ELF-1 (cell line): ENCODE data around the gene SIRPB1.
"Not testable (repeated sequence)": the region's sequence is repeated elsewhere in the genome, so short reads cannot be mapped to it uniquely, and the experiment has no call there.

Source experiments
- DNase-seq: peaks from one replicate; pipeline ENCODE4 v3.0.0-alpha.2; 2016; ENCODE audit warnings: low read depth, low spot score

Gene SIRPB1

DNA sequence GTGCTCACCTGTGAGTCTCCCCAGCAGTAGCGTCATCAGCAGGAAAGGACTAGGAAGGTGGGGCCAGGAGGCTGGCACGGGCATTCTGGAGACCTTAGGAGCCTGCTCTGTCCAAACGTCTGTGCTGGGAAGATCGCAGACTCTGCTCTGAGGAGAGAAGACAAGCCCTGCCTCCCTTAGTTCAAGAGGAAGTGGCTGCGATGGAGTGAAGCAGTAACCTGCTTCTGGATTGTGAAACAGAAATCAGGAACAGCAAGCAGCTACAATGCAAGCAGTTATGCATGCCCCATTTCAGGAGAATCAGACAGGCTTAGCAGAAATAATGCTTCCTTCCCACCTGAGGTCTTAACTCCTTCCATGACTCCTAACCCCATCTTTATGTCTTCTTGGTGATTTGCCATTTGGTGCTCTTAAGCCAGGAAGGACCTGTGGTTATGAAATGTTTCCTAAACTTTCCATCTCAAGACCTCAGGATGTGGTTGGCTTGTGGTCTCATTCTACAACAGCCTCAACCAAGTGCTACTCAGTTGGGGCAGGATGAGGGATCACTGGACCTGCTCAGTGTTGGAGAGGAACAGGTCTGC is at the start of gene SIRPB1:
SIRPB1 (minus strand) TSS at position 149 of the 584 bp plus-strand sequence; CDS start at position 84, 65 bp downstream.
- no peak for DNase-seq

DNA sequence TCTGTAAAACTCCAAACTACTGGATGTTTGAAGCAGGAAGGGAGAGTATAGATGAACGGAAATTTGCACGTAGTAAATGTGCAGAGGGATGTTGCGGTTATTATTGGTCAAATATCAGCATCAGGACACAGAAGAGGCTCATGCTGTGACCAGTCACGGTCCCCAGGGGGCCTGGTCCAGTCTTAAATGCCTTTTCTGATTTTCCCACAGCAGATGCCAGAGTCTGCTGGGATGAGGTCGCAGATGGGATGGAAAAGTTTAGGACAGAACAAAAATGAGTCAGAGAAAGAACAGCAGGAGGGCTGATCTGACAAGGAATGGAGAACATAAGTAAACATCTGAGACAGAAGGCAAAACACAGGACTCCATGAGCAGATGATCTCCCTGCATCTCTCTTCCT is 49.5 kb upstream of the SIRPB1 start:
- no peak for DNase-seq

DNA sequence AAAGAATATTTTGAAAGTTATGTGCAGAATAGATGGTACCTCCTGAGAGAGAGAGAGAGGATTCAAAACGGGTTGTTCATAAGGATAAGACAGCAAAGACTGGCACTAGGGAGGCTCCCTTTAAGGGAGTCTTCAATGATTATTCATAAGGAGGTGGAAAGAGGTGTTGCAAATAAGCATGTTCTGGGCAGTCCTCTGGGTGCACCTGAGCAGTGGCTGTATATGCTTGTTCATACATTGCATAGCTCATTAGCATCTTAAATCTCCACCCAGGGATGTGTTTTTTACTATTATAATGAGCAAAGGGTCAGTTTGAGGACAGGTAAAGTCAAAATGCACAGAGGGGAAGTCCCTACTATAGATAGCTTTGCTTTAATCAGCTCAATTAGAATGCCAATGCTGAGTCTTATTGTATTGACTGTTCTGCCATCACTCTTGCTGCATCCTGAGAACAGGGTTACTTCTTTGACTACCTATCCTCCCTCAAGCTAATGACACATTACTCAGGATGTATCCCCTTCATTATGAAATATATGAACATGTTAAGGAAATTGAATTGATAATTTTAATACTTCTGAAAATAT is 47.8 kb upstream of the SIRPB1 start:
- DNase-seq, result no peak

DNA sequence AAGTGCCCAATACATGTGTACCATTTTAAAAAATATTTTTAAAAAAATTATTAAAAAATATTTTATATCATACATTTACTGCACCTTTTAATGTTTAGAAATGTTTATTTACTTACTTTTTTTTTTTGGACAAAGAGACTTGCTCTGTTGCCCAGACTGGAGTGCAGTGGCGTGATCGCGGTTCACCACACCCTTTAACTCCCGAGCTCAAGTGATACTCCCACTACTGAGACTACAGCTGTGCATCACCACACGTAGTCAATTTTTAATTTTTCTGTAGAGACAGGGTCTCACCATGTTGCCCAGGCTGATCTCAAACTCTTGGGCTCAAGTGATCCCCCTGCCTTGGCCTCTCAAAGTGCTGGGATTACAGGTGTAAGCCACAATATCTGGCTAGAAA is 47.0 kb upstream of the SIRPB1 start:
- DNase-seq, result no peak

DNA sequence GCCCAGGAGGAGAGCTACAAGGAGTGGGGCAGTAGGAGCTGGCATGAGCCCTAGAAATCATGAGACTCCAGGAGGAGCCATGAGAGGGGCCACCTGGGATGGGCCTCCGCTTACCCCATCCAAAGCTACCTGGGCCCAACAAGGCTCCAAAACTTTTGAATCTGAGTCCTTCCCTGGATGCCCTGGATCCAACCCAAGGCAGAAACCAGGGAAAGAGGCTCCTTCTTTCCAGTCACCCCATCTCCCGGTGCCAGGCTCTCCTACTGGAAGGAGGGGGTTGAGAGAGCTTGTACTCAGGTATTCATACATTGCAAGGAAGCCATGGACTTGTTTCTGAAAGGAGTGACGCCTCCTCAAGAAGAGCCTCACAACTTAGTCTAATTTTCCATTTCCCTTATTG is 45.5 kb upstream of the SIRPB1 start:
- DNase-seq, result no peak

DNA sequence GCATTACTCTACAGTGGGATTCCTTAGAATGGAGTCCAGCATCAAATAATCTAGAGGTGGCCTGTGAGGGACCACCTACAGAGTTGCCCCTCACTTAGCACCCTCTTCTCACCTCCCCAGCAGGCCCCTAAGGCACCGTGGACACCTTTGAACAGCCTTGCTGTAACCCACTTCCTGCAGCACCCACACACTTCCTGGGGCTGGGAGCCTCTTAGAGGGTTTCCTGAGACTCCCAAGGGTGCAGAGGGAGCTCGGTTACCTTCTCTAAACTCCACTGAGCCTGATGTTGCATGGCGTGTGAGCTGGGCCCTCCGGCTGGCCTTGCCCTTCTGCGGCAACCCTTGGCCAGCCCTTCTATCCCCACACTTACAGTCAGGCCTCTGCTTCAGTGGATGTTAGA is 45.1 kb upstream of the SIRPB1 start:
- DNase-seq, result no peak

DNA sequence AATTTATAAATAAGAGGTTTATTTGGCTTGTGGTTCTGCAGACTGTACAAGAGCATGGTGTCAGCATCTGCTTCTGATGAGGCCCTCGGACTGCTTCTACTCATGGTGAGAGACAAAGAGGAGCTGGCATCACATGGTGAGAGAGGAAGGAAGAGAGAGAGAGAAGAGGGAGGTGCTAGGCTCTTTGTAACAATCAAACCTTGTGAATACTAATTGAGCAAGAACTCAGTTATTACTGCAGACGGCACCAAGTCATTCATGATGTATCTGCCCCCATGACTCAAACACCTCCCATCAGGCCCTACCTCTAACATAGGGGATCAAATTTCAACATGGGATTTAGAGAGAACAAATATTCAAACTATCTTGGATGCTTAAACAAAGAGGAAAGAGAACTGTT is 44.1 kb upstream of the SIRPB1 start:
- no peak for DNase-seq

DNA sequence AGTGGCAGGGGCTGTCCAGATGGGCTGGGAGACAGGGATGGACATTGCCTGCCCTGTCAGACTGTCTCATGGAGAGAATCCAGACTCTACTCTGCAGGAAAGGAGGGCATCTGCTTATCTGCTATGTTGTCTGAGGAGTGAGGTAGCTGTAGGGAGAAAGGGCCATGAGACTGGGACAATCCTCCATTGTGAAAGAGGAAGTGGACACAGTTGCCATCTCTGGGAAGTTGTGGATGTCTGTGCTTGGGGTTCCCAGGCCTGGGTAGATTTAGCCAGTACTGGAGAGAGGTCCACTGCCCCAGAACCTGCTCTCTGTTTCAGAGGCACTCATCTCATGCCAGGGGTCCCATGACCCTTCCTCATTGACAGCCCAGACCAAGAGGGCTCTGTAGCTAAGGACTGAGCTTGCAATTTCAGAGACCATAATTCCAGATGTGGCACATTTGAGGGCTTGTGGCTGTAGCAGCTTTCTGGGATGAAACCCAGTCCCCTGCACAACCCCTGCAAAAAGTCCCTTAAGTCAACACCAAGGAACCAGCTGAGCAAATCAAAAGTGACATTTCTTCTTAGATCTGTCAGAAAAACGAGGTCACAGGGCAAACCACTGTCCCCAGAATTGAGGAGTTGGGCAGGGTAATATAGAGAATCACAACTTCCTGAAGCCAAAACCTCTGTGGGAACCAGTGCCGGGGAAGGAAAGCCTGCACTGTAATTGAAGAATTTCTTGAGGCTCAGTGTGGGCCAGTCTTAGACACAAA is 41.9 kb upstream of the SIRPB1 start:
- no peak for DNase-seq

DNA sequence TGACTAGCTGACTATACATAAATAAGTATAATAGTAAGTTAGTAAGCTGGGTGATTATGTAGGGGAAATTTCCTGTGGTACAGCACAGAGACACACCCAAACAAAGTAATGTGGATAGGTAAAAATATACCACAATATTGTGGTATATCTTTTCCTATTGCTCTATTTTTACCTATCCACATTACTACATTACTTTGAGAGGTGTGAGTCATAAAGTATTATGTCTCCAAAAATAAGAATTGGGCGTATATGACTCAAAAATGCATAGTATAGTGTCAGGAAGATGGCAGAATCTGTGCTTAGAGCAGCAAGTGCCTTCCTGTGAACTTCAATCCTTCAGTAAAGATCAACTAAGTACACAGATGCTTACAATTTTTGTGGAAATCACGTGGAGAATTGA is 40.4 kb upstream of the SIRPB1 start:
- DNase-seq, result no peak

DNA sequence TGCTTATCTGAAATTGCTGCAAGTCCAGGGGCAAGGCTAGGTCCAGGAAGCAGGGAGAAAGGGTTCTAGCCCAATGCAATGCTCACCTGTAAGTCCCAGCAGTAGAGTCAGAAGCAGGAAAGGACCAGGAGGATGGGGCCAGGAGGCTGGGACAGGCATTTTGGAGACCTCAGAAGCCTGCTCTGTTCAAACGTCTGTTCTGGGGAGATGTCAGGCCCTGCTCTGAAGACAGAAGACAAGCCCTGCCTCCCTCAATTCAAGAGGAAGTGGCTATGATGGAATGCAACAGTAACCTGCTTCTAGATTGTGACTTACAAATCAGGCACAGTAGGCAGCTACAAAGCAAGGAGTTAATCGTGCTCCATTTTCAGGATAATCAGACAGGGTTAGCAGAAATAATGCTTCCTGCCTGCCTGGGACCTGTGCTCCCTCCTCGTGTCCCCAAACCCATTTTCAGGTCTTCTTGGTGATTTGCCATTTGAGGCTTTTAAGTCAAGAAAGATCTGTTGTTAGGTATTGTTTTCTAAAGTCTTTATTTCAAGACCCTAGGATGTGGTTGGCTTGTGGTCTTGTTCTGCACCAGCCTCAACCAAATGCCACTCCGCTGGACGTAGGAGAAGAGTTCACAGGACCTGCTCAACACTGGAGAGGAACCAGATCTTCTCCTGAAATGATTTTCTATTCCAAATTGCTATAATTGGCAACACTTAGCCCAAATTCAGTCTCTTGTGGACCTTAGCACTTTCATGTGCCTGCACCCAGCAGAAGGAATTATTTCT is 37.9 kb upstream of the SIRPB1 start, which contains the start of gene SIRPG:
SIRPG (minus strand) TSS at position 224 of the 779 bp plus-strand sequence; CDS start at position 159, 65 bp downstream.
- no peak for DNase-seq

DNA sequence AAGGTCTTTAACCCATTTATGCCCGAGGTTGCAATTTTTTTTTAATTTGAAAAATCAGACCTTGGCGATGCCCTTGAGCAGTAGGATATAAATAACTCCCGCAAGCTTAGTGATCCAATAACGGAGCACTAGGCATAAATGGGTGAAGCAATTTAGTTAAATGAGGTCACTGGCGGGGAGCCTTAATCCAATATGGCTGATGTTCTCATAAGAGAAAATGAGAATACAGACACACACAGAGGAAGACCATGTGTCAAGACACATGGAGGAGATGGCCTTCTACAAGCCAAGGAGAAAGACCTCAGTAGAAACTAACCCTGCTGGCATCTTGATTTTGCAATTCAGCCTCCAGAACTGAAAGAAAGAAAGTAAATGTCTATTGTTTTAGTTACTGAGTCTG is 37.0 kb upstream of the SIRPB1 start:
- DNase-seq, result no peak

DNA sequence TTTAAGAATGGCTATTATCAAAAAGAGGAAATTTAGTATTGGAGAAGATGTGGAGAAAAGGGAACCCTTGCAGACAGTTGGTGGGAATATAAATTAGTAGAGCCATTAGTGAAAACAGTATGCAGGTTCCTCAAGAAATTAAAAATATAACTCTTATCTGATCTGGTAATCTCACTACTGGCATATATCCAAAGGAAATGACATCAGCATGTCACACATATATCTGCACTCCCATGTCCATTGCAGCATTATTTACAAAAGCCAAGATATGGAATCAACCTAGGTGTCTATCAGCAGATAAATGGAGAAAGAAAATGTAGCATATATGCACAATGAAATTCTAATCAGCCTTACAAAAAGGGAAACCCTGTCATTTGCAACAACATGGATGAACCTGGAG is 35.2 kb upstream of the SIRPB1 start:
- no peak for DNase-seq

DNA sequence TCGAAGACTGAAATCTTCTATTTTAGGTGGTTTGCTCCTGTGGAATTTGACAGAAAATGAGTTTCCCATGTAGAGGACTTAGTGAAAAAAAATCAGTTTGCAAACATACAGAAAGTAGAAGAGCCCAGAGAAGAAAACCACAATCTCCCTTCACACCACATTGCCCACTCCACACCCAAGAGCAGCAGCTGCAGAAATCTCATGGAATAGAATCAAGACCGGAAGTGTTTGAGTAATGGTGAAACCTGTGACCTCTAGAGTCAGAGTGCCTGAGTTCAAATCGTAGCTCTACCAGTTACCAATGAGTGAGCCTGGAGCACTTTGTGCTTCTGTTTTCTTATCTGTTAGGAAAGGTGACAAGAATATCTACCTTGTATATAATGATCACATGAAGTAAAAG is 33.2 kb upstream of the SIRPB1 start:
- DNase-seq, result no peak

DNA sequence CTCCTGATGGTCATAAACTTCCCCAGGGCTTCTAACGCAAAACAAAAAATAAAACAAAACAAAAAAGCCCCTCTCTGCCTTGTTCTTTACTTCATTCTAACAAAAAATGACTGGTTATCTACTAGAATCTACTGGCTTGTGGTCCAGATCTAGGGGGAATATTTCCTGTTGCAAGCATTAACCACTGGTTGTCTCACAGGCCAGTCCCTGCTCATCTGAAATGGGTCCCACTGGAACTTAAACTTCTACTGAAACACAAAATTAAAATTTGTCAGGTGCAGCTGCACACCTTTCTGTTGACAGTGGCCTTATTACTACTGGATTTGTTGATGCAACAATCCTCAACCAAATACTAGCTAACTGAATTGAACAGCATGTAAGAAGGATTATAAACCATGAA is 32.3 kb upstream of the SIRPB1 start:
- DNase-seq, result no peak

DNA sequence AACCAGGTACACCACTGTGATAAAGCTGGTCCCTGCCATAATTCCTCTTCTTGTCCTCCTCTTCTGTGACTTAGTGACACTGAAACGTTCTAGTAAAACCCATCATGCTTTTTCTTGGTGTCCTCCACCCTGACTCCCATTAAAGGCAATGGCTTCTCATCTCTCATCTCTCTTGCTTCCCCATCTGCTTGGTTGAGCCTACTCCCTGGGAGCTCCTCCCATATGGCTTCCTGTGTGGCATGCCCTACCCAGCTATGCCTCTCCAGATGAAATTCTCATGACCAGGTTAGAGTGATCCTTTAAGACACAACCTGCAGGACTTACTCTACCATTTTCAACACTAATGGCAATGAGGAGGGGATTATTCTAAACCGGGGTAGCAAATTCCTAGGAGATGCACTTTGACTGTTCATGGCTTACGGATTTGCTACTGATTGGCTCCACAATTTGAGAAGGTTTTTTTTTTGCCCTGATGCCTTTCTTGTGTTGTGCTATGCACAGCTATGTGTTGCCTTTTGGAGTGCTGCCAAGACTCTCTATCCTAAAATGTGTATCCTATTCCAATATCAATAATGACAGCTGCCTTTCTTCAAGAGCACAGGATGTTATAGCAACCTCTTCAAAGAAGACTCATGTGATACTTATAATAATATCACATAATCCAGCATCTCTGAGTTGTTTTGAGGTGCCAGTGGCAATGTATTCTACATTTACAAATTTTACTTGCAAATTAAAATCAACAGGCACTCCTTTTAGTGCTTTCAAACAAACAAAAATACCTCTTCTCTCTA is 31.7 kb upstream of the SIRPB1 start:
- DNase-seq, result no peak

DNA sequence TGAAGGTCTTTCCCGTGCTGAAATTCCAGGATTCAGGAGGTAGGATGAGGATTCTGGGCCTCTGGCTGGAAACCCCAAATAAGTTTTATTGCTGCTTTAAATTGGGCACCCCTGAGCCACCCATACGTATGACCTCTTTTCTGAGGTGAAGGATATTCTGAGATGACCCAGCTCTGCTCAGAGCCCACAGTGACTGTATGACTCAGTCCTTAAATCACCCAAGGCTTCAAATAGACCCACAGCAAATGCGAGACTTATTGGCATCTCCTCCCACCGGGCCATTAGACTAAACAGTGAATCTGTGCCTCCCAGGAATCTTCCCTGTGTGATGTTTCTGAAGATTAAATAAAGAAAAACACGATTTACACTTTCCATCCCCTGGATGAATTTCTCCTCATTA is 28.3 kb upstream of the SIRPB1 start:
- no peak for DNase-seq

DNA sequence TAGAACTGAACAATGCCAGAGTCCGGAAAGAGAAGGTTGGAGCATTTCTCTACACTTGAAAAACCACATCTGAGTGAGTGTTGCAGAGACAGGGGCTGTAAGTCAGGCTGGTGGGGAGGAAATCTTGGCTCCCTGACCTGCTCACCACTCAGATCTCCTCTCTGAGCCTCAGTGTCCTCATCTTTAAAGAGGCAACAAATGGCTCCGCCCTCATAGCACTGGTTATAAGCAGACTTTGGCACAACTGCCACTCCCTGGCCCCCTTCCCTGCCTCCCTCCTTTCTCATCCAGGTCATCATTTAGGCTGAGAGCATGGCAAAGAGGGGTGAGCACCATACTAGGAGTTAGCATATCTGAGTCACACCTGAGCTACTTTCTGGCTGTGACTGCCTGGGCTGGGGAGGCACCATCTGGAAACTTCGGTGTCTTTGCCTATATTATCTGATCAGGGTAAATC is 27.2 kb upstream of the SIRPB1 start:
- no peak for DNase-seq

DNA sequence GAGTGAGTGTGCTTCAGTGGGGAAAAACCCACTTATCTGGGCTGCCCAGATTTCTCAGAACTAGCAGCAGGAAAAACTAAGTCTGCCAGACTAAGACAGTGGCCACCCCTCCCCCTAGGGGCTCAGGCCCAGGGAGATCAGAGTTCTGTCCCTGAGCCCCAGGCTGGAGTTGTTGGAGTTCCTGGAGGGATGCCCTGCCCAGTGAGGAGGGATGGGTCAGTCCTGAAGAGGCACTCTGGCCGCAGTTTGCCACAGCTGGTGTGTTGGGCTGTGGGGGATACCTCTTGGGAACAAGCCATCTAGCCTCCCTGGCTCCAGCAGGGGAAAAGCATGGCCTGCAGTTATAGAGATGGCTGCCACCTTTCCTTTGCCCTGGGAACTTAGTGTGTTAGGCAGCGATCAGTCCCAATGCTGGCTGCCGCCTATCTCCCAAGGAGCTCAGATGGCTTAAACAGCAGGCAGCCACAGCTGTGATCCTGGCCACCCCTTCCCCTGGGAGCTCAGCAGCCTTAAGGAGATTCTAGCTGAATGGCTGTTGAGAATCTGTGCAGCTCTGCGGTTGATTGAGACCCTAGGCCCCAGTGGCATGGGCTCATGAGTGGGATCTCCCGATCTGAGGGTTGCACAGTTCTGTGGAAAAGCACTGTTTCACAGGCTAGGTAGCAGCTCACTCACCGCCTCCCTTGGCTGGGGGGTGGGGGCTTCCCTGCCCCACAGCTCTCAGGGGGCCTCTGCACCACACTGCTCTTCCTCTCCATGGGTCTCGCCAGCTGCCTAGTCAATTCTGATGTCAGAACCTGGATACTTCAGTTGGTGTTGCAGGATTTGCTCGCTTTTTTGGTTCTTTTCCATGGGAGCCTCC is 24.5 kb upstream of the SIRPB1 start:
- DNase-seq, result no peak

DNA sequence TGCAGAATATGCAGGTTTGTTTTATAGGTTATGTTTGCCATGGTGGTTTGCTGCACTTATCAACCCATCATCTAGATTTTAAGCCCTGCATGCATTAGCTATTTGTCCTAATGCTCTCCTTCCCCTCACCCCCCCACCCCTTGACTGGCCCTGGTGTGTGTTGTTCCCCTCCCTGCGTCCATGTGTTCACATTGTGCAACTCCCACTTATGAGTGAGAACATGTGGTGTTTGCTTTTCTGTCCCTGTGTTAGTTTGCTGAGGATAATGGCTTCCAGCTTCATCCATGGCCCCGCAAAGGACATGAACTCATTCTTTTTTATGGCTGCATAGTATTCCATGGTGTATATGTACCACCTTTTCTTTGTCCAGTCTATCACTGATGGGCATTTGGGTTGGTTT is 18.8 kb upstream of the SIRPB1 start:
- not testable (repeated sequence) for DNase-seq

DNA sequence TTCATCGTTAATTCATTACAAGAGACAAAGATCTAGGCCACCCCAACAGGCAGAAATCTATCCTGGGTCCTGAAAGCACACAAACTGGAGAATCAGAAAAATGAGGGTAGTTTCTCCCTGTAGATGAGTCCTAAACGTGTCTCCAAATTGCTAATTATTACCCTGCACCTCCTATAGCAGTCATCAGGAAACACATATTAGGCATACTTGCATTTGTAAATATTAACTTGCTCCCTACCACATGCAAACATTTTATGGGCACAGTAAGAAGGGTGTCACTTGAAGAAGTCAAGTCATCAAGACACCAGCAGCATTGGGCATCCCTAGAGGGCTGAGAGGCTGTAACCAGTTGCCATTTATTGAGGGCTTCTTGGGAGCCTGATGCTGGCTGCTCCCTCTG is 17.9 kb upstream of the SIRPB1 start:
- no peak for DNase-seq
